OCI-LY3 (cell line): ENCODE results near the gene TIGD6.

Experiments
- CTCF ChIP-seq: fragments of 200-600, 300-600 bp; sonication (generic); IDR thresholded peaks from 2 replicates; pipeline ENCODE4 v1.5.1; 2014; ENCODE audit warnings: antibody characterized with exemption, low read length, low read depth
- EZH2phosphoT487 ChIP-seq: fragments of 200-600 bp; shearing (Covaris generic); IDR thresholded peaks from 2 replicates; pipeline ENCODE4 v1.6.1; 2018; ENCODE audit warnings: antibody characterized with exemption, mixed run types, low read depth

GRCh38 chr5:150023136-150023535, 22.7 kb upstream of the TIGD6 start:
- TF ChIP-seq CTCF (no peak), EZH2phosphoT487 (no peak)
